Suprapubic skin (tissue), 4 donors: ENCODE data around the gene CLNK. TPM values are rescaled to one million over a fixed set of nuclear protein-coding genes. Genes with fewer than 3 reads are reported as not detected.

ENCODE experiments used
- DNase-seq, 2 donors: peaks; one replicate each; pipeline ENCODE4 v3.0.0-alpha.2; 2019; ENCODE audit warnings: low spot score in 2 of 2
- H3K27ac ChIP-seq: fragments of 200-600 bp; sonication (generic); one replicate; pipeline ENCODE4 v1.5.1; 2019
- H3K27me3 ChIP-seq: fragments of 200-600 bp; sonication (generic); one replicate; pipeline ENCODE4 v1.5.1; 2019
- H3K36me3 ChIP-seq: fragments of 200-600 bp; sonication (generic); one replicate; pipeline ENCODE4 v1.5.1; 2019
- H3K4me1 ChIP-seq: fragments of 200-600 bp; sonication (generic); one replicate; pipeline ENCODE4 v1.5.1; 2019
- H3K4me3 ChIP-seq: fragments of 200-600 bp; sonication (generic); one replicate; pipeline ENCODE4 v1.5.1; 2019; ENCODE audit warnings: mild to moderate bottlenecking
- H3K9me3 ChIP-seq: fragments of 200-600 bp; sonication (generic); one replicate; pipeline ENCODE4 v1.5.1; 2019
- CTCF ChIP-seq, 2 donors: fragments of 200-600 bp in 1 of 2; fragments of 450-650 bp in 1 of 2; sonication (generic) in 1 of 2; IDR thresholded peaks; one replicate each; pipeline ENCODE4 v1.5.1; 2016 to 2019; ENCODE audit warnings: antibody characterized with exemption in 2 of 2, mild to moderate bottlenecking in 1 of 2, moderate library complexity in 1 of 2
- EP300 ChIP-seq: sonication (generic); formaldehyde crosslinking; IDR thresholded peaks from one replicate; pipeline ENCODE4 v1.6.1; 2017; ENCODE audit warnings: antibody characterized with exemption
- POLR2A ChIP-seq, 2 donors: fragments of 450-650 bp; IDR thresholded peaks; one replicate each; pipeline ENCODE4 v1.6.1; 2017; ENCODE audit warnings: antibody characterized with exemption in 2 of 2, mild to moderate bottlenecking in 2 of 2, moderate library complexity in 2 of 2
- POLR2AphosphoS5 ChIP-seq, 3 donors: sonication (generic); formaldehyde crosslinking; IDR thresholded peaks; one replicate each; pipeline ENCODE4 v1.6.1; 2017; ENCODE audit warnings: antibody characterized with exemption in 3 of 3
- WGBS: methylation state at CpG from one replicate; pipeline ENCODE4 v1.1.5; 2018; 5-methylcytosine and 5-hydroxymethylcytosine counted together
- total RNA-seq, 4 donors: library from RNA; depleted of rRNA; stranded (reverse); fragments of >200 nt; gene quantifications; one replicate each; pipeline ENCODE4 v1.1.0, GENCODE V29; 2016

CLNK gene
- total RNA-seq, 4 donors from 2014 or later = 0.11 to 0.64 (median 0.52) TPM; not detected in 1

GRCh38 chr4:10554694-10555093 is 129.9 kb downstream of the CLNK start:
- no peaks in the 10 kb centered on the region for H3K36me3 ChIP-seq
- DNase-seq = no peak
- peaks cover 3% of the 10 kb centered on the region for H3K27me3 ChIP-seq
- H3K4me3 ChIP-seq = no peak overlapping the region
- 3% methylated on average over 6 of the region's 6 CpGs for WGBS
- H3K9me3 ChIP-seq = no peaks in the 10 kb centered on the region
- H3K27ac ChIP-seq = no peak overlapping the region
- H3K4me1 ChIP-seq = no peaks in the 10 kb centered on the region
- TF ChIP-seq CTCF (IDR thresholded peaks at IDR 0.05) (peak; percentile 46 to 69), POLR2A (IDR thresholded peaks at IDR 0.05) (no peak)

DNA sequence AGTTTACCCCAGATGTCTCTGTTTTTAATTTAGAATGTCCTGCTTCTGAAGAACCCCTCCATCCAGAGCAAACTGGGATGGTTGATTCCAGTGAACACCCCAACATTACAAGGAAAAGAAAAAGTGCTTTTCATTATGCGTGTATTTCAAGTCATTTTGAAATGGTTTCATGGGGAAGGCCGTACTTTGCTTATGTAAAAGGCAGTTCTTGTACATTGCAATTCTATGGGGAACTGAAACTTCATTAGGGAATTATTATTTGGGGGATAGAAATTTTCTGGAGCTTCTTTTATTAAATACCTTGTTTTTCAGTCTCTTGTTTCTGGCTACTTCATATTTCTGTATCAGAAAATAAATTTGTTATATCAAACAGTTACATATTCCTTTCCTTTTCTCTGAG is 130.4 kb downstream of the CLNK start:
- H3K9me3 ChIP-seq = no peaks in the 10 kb centered on the region
- 79% methylated on average over 2 of the region's 2 CpGs for WGBS
- no peak for DNase-seq
- H3K27me3 ChIP-seq = peaks cover 3% of the 10 kb centered on the region
- TF ChIP-seq CTCF (IDR thresholded peaks at IDR 0.05) (no peak), EP300 (no peak), POLR2AphosphoS5 (IDR thresholded peaks at IDR 0.05) (no peak), POLR2A (IDR thresholded peaks at IDR 0.05) (no peak)
- no peaks in the 10 kb centered on the region for H3K4me1 ChIP-seq
- no peak overlapping the region for H3K27ac ChIP-seq
- H3K4me3 ChIP-seq = no peak overlapping the region
- H3K36me3 ChIP-seq = no peaks in the 10 kb centered on the region

DNA sequence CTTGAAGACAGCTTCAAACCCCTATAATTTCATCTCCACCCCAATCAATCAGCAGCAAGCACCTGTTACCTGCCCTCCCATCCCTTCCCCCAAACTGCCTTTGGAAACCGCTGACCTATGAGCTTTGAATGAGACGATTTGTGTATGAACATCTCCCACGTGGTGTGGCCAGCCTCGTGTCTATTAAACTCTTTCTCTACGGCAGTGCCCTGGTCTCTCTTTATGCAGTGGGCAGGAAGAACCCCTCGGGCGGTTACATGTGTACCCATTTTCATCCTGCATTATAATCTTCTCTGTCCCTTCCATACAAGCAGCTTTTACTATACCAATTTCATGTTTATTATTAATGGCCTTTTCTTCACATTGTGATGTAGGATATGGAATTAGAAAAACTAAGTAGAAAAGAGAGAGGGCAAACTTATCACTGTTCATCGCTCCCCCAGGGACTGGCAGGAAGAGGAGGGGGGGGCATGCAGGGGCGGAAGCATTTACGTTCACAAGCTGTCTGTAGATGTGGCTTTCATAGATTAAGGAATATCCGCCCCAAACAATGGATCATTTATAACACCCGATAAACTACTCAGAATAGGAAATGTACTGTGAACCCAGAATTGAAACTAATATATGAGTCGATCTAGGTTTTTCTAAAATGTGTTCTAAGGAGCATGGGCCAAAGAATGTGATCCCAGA is 131.8 kb downstream of the CLNK start:
- H3K9me3 ChIP-seq = no peaks in the 10 kb centered on the region
- TF ChIP-seq EP300 (no peak), POLR2A (IDR thresholded peaks at IDR 0.05) (no peak), CTCF (IDR thresholded peaks at IDR 0.05) (no peak), POLR2AphosphoS5 (IDR thresholded peaks at IDR 0.05) (no peak)
- DNase-seq = no peak
- H3K4me3 ChIP-seq = no peak overlapping the region
- no peaks in the 10 kb centered on the region for H3K4me1 ChIP-seq
- whole genome bisulfite sequencing = 59% methylated on average over 13 of the region's 13 CpGs
- H3K27me3 ChIP-seq = peaks cover 3% of the 10 kb centered on the region
- H3K36me3 ChIP-seq = no peaks in the 10 kb centered on the region
- no peak overlapping the region for H3K27ac ChIP-seq

DNA sequence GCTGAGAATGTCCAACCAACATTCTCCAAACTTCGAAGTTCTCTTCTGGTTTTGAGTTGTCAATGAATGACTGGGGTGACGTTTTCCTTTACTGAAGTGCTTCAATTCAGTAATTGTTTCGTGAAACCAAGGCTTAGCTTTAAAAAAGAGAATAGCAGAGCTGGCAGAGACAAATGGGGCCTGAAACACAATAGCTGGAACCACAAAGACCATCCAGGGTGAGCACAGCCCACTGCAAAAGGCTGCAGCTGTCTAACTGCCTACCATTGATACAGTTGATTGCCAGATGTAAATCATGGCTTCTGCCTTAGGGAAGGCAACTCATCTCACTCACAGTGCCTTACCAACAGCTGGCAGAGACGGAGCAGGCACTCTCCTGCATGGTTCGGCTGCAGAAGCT is 148.7 kb downstream of the CLNK start:
- no peak for TF ChIP-seq EP300
- TF ChIP-seq CTCF (IDR thresholded peaks at IDR 0.05) = no peak
- TF ChIP-seq POLR2AphosphoS5 (IDR thresholded peaks at IDR 0.05) = no peak
- TF ChIP-seq POLR2A (IDR thresholded peaks at IDR 0.05) = no peak
- Histone ChIP-seq H3K27me3 (no peaks in the 10 kb centered on the region), H3K9me3 (no peaks in the 10 kb centered on the region), H3K36me3 (no peaks in the 10 kb centered on the region), H3K4me3 (no peak overlapping the region), H3K27ac (no peak overlapping the region), H3K4me1 (no peaks in the 10 kb centered on the region)
- 78% methylated on average over 5 of the region's 5 CpGs for WGBS
- no peak for DNase-seq

GRCh38 chr4:10534820-10535219 is 149.7 kb downstream of the CLNK start:
- TF ChIP-seq POLR2AphosphoS5 (IDR thresholded peaks at IDR 0.05) (no peak), CTCF (IDR thresholded peaks at IDR 0.05) (no peak), EP300 (no peak), POLR2A (IDR thresholded peaks at IDR 0.05) (no peak)
- no peak overlapping the region for H3K4me3 ChIP-seq
- no peaks in the 10 kb centered on the region for H3K27me3 ChIP-seq
- H3K36me3 ChIP-seq = no peaks in the 10 kb centered on the region
- no peaks in the 10 kb centered on the region for H3K9me3 ChIP-seq
- H3K27ac ChIP-seq = no peak overlapping the region
- 49% methylated on average over 6 of the region's 6 CpGs for WGBS
- DNase-seq = no peak
- peaks cover 7% of the 10 kb centered on the region for H3K4me1 ChIP-seq
